Measurements from ENCODE around the gene ZNF784. TPM values are rescaled to one million over a fixed set of nuclear protein-coding genes. Genes with fewer than 3 reads are reported as not detected.

ZNF784 gene
- 11.1 TPM for total RNA-seq
- long read RNA-seq, transcript ZNF784-201 (2 exons, 2,021 nt), result major isoform, 7 of 9 reads
- long read RNA-seq, partial matches to known transcripts, result 0 of 9 reads
- long read RNA-seq, other reads (novel, unspliced or antisense), result 2 of 9 reads

DNA sequence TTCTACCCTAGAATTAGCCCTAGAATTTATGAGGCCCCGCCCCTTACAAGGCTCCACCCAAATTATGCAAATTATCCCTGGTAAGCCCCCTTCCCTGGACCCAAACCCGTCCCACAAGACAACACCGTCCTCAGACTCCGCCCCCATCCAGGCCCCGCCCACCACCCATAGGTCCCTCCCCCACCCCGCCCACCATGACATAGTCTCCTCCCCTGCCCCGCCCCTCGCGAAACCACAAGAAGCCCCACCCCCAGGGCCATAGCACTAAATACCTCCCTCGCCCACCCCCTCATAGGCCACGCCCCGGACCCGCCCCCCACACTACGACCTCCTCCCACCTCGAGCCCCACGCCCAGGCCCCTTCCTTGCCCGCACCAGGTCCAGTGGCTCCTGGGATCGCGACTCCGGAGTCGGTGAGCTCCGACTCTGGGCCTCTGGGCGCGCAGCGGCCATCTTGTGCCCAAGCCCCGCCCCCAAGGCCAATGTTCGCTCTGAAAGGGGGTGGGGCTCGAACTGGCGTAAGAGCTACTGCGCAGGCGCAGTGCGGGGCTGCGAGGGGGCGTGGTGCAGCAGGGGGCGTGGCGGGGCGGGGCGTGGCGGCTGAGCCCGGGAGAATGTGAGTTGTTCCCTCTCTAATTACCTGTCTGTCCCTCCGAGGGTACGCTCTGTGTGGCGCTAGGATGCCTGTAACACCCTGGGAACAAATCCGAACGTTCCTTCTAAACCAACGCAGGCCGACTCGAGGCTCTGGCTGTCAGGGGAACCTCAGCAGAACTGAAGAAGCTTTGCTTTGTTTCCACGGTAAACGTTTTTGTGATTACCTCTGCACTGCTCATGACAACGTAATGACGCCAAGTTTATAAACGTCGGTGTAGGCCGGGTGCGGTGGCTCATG lies at the start of gene ZNF784:
ZNF784 (minus strand) TSS at position 458 of the 895 bp plus-strand sequence; CDS start at position 453, 5 bp downstream.
- peak; percentile 93 for ATAC-seq
- intact Hi-C loops (cut with DNase I), result loop anchor here (10.0 kb wide), 1 partner anchor 480 kb away; the partner anchor contains the start of gene TNNT1
- peak; percentile 98 for DNase-seq (ENCODE audit: missing footprints)

- intact Hi-C loops (cut with DNase I), result no loop called here
- DNase-seq (ENCODE audit: missing footprints) (no peak), ATAC-seq (no peak)
Observed at GRCh38 chr19:55673889-55674288, 49.5 kb upstream of the ZNF784 start.

DNA sequence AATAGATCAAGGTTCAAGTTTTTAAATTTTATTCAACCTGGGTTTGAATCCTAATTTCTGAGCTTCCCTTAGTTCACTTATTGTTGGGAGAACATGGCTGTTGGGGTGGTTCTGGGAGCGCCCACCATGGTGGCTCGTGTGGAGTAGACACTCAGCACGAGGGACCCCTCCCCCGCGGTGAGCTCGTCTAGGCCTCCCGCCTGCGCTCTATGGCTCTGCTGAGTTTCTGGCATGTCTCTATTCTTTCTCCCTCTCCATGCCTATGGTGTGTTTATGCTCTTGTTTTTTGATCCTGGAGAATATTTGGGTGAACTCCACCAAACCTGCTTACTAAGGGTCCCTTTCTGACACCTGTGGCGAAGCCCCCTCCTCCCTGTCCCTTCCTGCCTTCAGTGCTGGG lies 49.1 kb upstream of the ZNF784 start:
- DNase-seq (ENCODE audit: missing footprints) (no peak), ATAC-seq (no peak)

DNA sequence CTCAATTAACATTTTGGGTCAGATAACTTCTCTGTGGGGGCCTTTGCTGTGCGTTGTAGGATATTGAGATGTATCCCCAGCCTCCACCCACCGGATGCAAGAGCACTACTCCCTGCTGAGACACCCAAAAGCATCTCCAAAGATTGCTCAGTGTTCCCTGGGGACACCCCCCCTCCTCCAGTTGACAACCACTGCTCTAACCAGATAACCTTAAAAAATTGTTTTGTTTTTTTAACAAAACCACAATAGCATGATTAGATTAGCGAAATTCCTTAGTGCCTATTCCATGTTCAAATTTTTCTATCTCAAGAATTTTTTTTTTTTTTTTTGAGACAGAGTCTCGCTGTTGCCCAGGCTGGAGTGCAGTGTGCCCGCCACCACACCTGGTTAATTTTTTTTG lies 48.1 kb upstream of the ZNF784 start:
- DNase-seq (ENCODE audit: missing footprints), result no peak
- intact Hi-C loops (cut with DNase I), result no loop called here
- ATAC-seq, result no peak

More for the DNA sequence above, 49.1 kb upstream of the ZNF784 start:
- intact Hi-C loops (cut with DNase I), result no loop called here

DNA sequence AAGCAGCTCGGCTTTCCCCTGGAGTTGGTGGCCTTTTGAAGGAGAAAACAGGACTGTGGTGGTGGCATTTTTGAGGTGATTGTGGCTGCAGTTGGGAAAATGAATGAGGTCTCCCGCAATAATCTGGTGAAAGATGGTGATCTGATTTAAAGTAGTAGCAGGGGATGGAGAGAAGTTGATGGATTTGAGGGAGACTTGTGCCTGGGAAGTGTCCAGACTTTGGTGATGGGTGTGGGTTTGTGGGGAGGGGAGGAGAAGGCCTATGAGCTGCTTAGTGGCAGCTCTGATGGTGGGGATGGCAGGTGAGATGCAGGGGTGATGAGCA lies 46.6 kb upstream of the ZNF784 start:
- no peak for ATAC-seq
- intact Hi-C loops (cut with DNase I), result no loop called here
- DNase-seq (ENCODE audit: missing footprints), result no peak

GRCh38 chr19:55670280-55671053 lies 46.1 kb upstream of the ZNF784 start:
- DNase-seq (ENCODE audit: missing footprints) (no peak), ATAC-seq (no peak)

GRCh38 chr19:55669418-55670279 lies 45.3 kb upstream of the ZNF784 start:
- DNase-seq (ENCODE audit: missing footprints) (no peak), ATAC-seq (no peak)
- intact Hi-C loops (cut with DNase I), result no loop called here

More at GRCh38 chr19:55670280-55671053, 46.1 kb upstream of the ZNF784 start:
- intact Hi-C loops (cut with DNase I), result no loop called here

DNA sequence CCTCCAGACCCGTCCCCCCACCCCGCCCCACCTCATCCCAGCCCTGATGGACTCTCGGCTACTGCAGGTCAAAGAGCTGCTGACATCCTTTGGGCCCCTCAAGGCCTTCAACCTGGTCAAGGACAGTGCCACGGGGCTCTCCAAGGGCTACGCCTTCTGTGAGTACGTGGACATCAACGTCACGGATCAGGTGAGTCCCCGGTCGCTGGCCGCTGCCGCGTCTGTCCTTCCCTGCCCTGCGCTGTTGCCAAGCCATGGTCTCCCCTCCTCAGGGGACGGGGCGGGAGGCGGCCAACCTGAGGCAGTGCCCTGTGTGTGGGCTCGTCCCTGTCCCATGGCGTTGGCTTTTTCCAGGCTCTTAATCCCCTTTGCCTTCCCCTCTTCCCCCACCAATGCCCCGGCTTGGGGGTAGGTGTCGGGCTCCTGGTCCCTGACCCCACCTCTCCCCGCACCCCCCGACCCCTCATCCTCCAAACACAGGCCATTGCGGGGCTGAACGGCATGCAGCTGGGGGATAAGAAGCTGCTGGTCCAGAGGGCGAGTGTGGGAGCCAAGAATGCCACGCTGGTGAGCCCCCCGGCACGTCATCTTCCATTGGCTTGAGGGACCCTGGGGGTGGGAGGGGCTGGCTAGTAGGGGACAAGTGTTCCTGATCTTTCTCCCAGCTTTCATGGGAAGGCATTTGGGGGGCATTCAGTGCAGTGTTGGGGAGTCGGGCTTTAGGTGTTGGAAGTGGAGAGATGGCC lies 44.4 kb upstream of the ZNF784 start:
- intact Hi-C loops (cut with DNase I), result no loop called here
- DNase-seq (ENCODE audit: missing footprints), result no peak
- ATAC-seq, result no peak

DNA sequence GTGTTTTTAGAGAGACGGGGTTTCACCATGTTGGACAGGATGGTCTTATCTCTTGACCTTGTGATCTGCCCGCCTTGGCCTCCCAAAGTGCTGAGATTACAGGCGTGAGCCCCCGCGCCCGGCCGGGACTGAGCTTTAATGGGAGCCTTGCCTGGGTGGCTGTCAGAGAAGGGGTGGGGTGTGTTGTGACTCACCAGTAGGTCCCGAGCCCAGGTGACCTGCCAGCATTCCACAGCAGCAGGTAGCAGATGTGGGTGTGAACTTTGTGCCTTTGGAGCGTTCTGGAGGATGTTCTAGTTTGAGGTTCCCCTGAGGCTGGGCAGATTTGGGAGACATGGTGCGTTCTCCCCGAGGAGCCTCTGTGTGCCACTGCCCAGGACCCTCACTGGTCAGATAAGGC lies 43.6 kb upstream of the ZNF784 start:
- ATAC-seq (no peak), DNase-seq (ENCODE audit: missing footprints) (no peak)
- intact Hi-C loops (cut with DNase I), result no loop called here

DNA sequence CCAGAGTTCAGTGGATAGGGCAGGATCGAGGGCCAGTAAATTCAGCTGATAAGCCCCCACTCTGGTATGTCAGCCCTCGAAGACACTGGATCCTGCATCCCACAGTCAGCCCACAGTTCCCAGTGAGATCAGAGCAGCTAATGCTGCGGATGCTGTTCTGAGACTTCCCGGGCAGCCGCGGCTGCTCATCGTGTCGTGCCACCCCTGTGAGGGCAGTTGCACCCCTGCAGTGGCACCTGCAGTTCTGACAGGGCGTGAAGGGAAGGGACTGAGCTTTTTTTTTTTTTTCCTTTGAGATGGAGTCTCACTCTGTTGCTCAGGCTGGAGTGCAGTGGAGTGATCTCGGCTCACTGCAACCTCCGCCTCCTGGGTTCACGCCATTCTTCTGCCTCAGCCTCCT lies 43.1 kb upstream of the ZNF784 start:
- ATAC-seq (no peak), DNase-seq (ENCODE audit: missing footprints) (no peak)
- intact Hi-C loops (cut with DNase I), result no loop called here

DNA sequence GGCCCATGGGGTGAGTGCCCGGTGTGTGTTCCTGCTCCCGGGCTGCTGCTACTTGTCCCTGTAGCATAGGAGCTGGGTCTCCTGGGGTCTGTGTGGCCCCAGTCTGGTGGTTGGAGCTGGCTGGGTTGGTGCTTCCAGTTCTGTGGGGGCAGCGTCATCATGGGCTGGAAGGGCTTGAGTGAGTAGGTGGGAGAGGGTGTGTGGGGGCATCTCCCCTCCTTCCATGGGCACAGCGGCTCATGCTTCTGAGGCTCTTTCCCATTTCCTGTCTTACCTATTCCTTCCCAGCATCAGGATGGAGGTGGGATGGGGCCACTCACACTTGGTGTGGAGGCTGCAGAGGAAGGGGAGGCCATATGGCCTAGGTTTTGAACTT lies 42.6 kb upstream of the ZNF784 start:
- DNase-seq (ENCODE audit: missing footprints) (no peak), ATAC-seq (no peak)
- intact Hi-C loops (cut with DNase I), result no loop called here

DNA sequence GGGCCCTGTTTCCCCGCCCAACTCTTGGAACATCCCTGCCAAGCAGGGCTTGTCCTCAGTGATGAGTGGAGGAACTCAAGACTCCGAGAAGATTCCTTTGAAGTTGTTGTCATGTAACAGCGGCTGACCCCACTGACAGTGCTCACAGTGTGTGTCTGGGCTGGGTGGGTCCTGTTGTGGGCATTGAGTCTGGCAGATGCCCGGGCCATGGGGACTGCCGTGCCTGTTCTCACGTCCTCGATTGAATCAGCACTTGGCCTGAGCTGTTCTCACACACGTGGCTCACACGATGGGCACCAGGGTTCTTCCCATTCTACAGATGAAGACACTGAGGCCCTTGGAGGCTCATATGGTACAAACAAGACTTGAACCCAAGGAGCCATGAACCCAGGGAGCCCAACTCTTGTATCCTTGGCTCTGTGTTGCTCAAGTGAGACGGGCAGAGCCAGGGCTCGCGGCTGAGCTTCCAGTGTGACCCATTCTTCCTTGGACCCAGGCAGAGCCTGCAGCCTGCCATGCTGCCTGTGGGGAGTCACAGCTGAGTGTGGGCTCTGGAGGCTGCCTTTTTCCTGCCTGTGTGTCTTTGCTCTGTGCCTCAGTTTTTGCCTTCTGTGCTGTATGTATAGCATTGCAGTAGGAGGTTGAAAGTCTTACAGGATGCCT lies 42.1 kb upstream of the ZNF784 start:
- ATAC-seq (no peak), DNase-seq (ENCODE audit: missing footprints) (no peak)
- intact Hi-C loops (cut with DNase I), result no loop called here

DNA sequence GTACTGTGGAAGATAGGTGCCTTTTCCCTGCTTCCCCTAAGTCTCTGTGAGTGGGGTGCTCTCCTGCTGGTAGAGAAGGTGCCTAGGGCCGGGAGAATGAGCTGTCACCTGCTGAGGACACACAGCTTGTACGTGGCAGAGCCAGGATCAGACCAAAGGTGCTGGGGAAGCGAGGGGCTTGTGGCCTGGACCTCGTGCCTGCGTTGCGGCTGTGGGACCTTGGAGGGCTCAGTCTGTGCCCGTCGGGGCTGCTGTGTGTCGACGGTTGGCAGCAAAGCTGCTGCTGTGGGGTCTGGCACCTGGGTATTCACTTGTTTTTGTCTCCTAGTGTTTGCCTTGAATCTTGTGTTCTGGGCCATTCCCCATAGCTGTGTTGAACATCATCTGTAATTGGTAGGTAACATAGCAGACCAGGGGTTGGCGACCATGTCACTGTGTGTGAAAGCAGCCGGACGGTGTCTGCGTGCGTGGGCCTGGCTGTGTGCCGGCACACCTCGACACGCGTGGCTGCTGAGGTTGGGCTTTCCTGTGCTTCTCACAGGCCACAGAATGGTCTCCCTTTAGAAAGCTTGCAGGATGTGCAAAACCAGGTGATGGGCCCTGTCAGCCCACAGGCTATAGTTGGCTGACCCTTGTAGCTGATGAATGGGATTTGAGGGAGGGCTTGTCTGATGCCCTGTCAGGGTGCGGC lies 39.6 kb upstream of the ZNF784 start:
- no peak for ATAC-seq
- intact Hi-C loops (cut with DNase I), result no loop called here
- no peak for DNase-seq (ENCODE audit: missing footprints)

DNA sequence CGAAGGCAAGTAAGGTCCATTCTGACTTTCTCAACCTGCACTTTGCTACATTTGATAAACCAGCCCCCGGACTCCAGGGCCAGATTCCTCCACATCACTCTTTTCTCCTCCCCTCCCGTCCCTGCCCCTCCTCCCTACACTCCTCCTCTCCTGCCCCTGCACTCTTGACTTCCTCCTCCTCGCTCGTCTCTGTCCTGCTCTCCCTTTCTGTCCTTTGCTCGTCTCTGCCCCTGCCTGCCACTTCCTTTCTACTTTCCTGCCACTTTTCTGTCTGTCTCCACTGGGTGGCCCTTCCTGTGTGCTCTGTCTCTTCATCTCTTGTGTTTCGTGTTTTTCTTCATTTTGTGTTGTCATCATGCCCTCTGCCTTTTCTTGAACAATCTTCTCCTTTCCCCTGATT lies 37.5 kb upstream of the ZNF784 start:
- DNase-seq (ENCODE audit: missing footprints) (no peak), ATAC-seq (no peak)
- intact Hi-C loops (cut with DNase I), result no loop called here

- ATAC-seq (no peak), DNase-seq (ENCODE audit: missing footprints) (no peak)
- intact Hi-C loops (cut with DNase I), result no loop called here
Observed at GRCh38 chr19:55660991-55661390, 36.6 kb upstream of the ZNF784 start.

- ATAC-seq, result no peak
- no peak for DNase-seq (ENCODE audit: missing footprints)
- intact Hi-C loops (cut with DNase I), result no loop called here
Observed at GRCh38 chr19:55660404-55660803, 36.0 kb upstream of the ZNF784 start.

- no peak for ATAC-seq
- intact Hi-C loops (cut with DNase I), result no loop called here
- DNase-seq (ENCODE audit: missing footprints), result no peak
Observed at GRCh38 chr19:55659822-55660221, 35.5 kb upstream of the ZNF784 start.
